MV-4-11 (cell line): ENCODE data around the gene TM4SF4.
"Not testable (repeated sequence)": the region's sequence is repeated elsewhere in the genome, so short reads cannot be mapped to it uniquely, and the experiment has no call there.

Experiments used
- DNase-seq: peaks from one replicate; lab custom pipeline; 2025; lab: John Stamatoyannopoulos, UW

Gene TM4SF4, protein sequence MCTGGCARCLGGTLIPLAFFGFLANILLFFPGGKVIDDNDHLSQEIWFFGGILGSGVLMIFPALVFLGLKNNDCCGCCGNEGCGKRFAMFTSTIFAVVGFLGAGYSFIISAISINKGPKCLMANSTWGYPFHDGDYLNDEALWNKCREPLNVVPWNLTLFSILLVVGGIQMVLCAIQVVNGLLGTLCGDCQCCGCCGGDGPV

DNA sequence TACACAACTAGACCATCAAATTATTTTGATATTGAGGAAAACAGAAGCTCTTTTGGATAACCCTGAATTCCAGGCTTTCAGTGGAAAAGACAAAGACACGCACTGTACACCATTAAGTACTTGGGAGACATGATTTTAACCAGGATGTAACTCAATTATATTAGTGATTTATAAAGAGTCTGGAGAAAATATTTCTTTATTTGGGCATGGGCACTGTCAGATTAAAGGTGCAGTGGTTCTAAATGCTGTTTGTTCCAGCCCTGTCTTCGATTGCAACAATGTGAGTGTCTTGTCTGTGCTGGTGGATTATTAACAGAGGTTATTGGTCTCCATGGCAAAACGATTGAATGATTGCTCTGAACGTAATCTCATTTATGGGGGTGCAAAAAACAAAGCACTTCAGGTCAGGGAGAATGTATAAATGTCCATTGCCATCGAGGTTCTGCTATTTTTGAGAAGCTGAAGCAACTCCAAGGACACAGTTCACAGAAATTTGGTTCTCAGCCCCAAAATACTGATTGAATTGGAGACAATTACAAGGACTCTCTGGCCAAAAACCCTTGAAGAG, at the start of gene TM4SF4:
Gene TM4SF4, plus strand, starts transcription at position 448 of the 568 bp plus-strand sequence. CDS start 181 bp downstream, outside the sequence.
- DNase-seq = no peak

- no peak for DNase-seq
Observed at GRCh38 chr3:149424918-149425317, 49.6 kb upstream of the TM4SF4 start.

GRCh38 chr3:149426325-149426724, 48.2 kb upstream of the TM4SF4 start:
- no peak for DNase-seq

DNA sequence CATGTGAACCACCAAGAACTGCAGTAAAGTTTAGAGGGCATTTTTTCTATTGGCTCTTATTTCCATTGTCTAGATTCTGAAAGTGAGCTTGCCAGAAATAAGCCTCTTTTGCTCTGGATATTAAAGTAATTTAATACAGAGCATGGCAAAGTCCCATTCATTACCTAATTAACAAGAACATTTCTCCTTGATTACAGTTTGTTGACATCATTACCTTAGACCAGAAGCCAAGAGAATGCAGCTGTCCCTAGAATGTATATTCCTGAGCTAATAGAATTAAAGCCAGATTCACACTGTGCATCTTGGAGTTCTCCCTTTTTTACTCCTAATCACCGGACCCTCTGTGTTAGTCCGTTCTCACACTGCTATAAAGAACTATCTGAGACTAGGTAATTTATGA, 46.4 kb upstream of the TM4SF4 start:
- DNase-seq = no peak

DNA sequence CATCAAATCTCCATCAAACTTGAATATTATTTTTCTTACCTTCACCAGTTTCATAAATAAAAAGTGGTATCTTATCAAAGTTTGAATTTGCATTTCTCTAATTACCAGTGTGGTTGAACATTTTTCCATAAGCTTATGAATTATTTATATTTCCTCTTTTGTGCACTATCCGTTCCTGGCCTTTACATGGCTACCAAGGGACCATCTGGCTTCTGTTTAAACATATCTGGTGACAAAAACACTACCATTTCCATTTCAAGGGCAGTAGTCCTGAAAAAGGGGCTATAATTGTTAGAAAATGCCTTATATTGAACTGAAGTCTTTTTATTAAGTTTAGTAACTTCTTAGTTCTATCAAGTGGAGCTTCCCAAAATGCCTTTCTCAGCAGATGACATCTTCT, 44.3 kb upstream of the TM4SF4 start:
- DNase-seq = no peak

DNA sequence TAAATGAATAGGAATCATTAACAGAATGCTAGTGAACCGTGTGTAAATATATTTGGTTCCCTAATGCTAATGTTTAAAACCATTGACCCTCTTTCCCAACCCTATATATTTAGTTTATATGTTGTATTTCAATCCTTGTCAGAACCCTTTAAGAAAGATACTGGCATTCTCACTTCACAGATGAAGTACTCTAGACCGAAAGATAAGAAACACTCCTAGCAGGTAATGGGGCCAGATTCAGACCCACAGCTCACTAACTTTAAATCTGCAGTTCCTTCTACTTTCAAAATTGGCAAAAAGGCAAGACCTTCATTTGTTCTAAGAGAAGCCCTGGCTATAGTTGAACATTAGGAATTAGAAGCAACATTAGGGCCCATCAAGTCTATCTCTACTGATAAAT, 42.3 kb upstream of the TM4SF4 start:
- DNase-seq = no peak

DNA sequence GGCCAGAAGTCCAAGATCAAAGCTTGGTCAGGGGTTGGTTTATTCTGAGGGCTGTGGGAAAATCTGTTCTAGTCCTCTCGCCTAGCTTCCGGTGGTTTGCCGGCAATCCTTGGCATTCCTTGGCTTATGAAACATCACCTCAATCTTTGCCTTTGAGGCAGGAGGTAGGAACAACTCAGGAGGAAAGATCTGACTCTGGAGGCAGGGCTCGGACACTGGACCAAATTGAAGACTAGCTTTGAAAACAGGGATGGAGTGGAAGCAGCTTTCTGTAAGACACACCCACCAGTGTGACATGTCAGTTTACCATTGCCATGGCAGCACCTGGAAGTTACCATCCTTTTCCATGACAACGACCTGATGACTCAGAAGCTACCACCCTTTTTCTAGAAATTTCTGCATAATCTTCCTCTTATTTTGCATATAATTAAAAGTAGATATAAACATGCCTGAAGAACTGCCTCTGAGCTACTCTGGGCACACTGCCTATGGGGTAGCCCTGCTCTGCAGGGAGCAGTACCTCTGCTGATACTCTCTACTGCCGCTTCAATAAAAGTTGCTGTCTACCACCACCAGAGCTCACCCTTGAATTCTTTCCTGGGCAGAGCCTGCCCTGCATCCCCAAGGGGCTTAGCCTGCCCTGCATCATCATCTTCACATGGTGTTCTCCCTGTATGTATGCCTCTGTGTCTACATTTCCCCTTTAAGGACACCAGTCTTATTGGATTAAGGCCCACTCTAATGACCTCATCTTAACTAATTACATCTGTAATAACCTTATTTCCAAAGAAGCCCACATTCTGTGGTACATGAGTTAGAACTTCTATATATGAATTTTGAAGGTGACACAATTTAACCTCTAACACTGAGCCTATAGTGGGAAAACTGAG, 38.3 kb upstream of the TM4SF4 start:
- DNase-seq = no peak

DNA sequence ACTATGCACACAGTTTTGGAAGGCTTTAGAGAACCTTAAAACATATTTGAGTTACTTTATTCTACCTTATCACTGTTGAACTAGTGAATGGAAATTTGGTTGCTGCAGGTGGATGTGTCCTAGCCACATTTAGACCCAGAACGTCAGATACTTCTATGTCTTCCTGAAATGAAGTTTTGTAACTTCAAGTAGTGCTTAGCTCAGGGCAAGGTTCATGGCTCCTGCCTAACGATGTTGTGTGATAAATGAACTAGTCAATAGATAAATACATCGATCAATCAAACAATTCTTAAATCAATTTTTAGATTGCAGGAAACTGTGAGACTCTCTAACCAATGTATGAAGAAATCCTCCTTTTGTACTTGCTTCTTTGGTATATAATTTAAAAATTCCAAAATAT, 37.2 kb upstream of the TM4SF4 start:
- no peak for DNase-seq

DNA sequence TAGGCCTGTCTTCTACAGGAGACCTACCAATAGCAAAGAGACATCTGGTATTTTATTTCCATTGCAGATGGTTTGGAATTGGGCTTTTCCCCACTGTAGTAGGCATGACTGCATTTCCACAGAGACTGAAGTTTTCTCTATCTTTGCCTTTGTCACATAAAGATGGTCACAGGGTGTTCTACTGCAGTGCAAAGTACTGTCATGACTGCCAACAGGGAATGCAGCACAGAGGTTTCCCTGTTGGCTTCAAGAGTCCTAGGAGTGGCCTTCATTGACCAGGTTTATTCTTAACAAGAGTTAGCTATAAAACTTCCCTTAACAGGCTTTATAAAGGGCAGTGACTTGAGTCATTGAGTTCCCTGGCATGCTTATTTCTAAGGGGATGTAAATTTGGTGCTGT, 36.8 kb upstream of the TM4SF4 start:
- DNase-seq = no peak

- no peak for DNase-seq
Observed at GRCh38 chr3:149438981-149439380, 35.5 kb upstream of the TM4SF4 start.

- no peak for DNase-seq
Observed at GRCh38 chr3:149441642-149442041, 32.9 kb upstream of the TM4SF4 start.

DNA sequence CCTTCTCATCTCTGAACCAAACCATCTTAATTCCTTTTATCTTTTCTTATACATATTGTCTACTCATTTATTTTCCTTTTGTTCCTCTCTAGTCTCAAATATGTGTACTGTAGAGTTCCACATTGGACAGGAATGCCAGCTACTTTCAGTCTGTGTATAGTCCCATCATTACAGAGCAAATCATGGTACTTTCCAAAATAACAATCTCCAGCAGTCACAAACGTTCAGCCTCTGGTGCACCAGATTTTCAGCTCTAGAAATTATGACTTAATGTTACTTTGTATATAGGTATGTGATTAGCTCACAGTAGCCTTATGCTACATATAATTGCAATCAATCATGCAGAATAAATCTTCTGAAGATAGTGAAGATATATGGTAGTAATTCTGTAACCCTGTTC, 32.5 kb upstream of the TM4SF4 start:
- no peak for DNase-seq

DNA sequence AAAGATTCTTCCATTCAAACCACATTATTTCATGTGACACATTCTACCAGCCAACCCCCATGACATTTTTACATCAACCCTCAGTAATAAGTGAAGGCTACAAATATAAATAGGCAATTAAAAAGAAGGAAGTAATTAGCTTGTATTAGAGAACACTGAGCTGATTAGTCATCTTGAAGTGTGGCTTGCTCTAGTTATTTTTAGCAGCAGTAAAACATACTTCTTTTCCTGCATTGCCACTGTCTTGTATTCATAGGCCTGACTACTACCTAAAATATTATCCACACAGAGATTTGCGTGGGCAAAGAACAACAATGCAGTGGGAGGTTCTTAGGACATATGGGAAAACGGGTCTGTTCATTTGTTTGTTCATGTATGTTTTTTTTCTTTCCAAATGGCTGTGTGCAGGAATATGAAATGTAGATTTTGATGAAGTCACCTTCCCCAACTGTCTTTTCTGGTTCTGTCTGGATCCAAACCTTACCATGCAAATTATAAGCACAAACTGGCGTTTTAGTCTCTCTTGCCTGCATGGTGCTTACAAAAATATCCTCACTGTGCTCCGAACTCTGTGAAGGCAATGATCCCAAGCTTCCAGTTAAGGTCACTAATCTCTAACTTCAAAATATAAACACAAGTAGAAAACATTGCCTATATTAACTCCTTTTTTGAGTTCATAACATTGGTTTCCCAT, 31.5 kb upstream of the TM4SF4 start:
- DNase-seq = peak; percentile 64

DNA sequence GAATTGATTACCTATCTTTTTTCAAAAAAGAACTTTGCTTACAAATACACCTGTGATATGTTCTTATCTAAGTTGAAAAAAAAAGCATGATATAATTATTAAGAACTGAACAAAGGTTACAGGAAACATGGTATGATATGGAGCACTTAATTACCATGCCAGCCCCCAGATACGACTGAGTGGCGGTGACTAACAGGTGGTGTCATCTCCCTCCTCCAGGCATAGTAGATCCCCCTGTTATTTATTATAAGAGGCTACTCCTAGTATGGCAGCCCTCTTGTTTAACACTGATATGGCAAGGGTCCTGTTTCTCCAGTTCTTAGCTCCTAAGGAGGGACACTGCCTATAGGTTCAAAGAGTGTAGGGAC, 31.0 kb upstream of the TM4SF4 start:
- DNase-seq = no peak

DNA sequence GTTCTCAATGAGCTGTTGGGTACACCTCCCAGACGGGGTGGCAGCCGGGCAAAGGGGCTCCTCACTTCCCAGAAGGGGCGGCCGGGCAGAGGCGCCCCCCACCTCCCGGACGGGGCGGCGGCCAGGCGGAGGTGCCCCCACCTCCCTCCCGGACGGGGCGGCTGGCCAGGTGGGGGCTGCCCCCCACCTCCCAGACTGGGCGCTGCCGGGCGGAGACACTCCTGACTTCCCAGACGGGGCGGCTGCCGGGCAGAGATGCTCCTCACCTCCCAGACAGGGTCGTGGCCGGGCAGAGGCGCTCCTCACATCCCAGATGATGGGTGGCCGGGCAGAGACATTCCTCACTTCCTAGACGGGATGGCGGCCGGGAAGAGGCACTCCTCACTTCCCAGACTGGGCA, 29.6 kb upstream of the TM4SF4 start:
- DNase-seq = not testable (repeated sequence)

GRCh38 chr3:149448331-149448831, 26.1 kb upstream of the TM4SF4 start:
- DNase-seq = peak; percentile 53

DNA sequence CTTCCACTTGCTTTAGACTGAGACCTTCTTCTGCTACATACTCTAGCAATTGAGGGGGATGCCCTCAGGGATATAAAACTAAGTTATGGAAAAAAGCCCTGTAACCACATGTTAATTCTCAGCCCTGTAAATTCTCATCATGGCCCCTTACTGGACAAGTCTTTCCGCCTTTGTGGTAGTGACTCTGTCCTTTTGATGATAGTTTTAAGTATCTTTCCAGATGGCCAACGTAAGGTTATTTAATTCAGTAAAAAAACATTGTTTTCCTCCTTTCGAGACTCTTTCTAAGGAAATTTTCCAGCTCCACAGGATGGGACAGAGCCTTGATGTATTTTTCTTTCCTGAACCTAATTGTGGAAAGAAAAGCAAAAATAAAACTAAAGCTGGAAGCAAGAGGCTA, 25.3 kb upstream of the TM4SF4 start:
- DNase-seq = no peak

DNA sequence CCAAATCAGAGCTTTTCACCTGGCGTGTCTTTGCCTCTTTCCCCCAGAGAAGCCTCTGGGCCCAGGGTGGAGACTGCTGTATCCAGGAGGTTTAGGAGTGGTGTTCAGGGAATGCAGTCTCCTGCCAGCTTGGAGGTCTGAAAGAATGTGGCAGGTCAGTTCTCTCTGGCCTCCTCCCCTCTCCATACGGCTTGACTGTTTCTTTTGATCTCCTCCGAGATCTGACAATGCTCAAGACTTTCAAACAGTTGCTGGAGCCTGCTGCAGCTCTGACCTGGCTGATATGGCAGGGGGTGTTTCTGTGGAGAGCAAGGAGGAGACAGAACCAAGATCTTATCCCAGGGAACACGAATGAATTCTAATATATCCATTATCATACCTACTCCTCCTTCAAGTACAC, 24.7 kb upstream of the TM4SF4 start:
- no peak for DNase-seq

DNA sequence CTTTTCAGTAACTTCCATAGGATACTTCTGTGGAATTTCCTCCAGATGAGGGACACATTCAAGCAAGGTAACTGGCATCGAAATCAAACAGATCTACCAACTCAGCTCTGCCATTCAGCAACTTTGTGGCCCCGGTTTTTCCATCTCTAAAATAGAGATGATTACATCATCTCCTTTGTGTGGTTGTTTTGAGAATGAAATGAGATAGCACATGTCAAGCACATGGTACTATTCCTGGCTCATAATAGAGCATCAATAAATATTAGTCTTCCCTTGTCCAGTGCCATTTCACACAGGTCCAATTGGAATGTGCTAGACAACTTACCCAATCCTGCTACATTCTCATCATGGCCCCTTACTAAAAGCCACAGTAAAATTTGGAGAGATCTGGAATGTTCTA, 24.2 kb upstream of the TM4SF4 start:
- no peak for DNase-seq

DNA sequence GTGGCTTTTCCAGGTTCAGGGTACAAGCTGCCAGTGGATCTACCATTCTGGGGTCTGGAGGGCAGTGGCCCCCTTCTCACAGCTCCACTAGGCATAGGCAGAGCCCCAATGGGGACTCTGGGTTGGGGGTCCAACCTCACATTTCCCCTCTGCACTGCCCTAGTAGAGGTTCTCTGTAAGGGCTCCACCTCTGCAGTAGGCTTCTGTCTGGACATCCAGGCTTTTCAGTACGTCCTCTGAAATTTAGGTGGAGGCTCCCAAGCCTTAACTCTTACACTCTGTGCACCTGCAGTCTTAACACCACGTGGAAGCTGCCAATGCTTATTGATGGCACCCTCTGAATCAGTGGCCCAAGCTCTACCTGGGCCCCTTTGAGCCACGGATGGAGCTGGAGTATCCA, 22.5 kb upstream of the TM4SF4 start:
- DNase-seq = no peak

DNA sequence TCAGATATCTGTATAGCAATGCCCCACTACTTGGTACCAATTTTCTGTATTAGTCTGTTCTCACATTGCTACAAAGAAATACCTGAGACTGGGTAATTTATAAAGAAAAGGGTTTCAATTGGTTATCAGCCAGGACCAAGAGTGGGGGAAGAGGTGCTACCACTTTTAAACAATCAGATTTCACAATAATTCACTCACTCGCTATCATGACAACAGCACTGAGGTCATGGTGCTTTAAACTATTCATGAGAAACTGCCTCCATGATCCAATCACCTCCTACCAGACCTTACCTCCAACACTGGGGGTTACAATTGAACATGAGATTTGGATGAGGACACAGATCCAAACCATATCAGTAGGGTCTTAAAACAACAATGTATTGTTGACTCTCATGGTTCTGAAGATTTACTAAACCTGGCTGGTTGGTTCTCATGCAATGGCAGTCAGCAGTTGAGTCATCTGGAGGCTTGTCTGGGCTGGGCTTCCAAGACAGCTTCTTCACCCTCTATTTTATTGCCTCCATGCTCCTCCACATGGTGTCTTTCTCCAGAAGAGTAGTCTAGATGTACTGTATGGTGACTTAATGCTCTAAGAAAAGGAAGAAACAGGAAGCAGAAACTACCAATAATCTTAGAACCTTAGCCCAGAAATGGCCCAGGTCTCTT, 21.2 kb upstream of the TM4SF4 start:
- peak; percentile 46 for DNase-seq

GRCh38 chr3:149454746-149455145, 19.8 kb upstream of the TM4SF4 start:
- DNase-seq = no peak
